GF-D8 (cell line): Measurements from ENCODE around the gene ARHGEF28.

Experiments used
- DNase-seq: peaks from one replicate; lab custom pipeline; 2025; lab: John Stamatoyannopoulos, UW

The ARHGEF28 gene

DNA sequence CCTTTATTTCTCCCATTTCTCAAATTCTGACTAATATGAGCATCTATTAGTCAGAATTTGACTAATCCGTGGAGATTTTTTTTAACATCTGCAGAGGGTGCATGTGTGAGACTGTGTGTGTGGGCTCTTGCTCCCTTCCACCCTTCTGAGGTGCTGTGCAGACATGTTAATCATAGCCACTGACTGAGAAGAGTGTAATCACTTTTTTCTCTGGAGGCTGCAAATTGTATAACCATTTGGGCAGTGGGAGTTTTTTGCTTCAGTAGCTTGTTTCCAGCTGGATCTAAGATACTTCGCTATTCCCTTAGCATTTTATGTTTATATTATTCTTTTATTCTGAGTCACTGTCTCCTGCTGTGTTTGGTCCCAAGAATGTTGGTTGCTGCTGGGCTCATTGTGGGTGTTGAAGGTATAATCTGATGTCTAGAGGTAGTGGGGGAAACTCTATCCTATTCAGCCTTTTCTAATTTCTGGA, 66.2 kb downstream of the ARHGEF28 start:
- no peak for DNase-seq

DNA sequence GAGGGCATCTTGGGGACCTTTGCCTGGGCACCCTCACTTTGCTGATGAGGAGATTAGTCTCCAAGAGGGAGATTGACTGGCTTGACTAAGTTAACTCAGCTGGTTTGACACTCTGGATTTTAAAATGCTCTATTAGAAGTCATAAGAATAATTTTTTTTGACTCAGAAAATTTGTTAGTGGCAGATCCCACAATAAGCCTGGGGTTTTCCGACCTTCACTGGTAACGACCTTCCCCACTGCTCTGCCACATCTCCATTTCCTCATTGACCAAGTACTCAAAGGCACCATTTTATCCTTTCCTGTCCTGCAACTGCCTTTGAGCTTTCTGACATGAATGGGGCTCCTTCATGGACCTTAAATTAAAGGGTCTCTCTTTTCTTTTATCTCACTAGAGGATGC, 67.0 kb downstream of the ARHGEF28 start:
- DNase-seq: no peak

DNA sequence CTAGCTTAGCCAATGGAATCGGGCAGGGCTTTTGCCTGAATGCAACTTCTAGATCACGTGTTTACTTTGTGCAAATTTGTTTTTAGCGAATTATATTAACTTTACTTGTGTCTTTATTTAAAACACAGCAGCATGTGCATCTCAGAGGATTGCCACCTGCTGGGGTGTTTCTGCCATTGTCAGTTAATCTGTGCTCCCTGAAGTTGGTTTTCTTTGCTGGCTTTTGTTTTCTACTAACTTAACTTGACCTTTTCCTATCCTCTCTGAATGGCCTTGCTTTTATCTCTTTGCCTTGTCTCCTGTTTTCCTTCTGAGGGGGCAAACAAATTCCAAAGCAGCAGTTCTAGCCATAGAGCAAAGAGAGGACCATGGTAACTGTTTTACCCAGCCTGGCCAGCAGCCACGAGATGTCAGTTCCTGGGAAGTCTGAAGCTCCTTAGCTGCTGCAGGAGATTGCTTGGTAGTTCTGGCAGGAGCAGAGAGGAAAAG, 67.6 kb downstream of the ARHGEF28 start:
- DNase-seq: no peak

DNA sequence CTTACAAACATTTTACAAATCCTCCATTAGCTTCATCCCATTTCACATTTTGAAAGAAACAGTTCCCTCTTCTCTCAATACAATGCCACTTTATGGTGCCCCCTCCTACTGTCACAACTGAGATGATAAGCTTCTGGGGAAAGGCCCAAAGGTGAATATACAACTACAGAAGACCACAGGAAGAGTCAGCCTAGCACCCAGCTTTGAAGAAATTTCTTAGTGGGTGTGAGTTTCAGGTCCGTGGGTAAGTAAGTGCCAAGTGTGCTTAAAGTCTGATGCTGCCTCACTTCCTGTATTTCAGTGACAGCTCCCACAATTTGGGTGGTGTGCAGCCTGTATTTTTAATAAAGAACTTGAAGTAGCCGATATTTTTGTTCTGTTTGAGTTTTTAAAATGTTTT, 68.1 kb downstream of the ARHGEF28 start:
- no peak for DNase-seq

DNA sequence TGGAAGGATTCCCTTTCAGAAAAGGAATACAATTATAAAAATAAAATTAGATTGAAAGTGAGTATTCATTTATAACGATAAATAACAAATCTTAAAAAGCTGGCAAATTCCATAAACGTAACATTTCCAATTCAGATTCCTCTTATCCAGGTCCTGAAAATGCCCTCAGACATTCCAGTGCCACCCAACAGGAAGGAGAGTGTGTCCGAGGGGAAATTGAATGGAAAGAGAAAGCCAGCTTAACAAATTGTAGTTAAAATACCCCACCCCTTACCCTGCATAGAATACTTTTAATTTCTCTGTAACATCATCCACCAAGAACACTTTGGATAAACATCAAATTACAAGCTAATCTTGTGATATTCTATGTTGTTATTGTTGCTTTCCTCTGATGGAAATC, 72.0 kb downstream of the ARHGEF28 start:
- no peak for DNase-seq

DNA sequence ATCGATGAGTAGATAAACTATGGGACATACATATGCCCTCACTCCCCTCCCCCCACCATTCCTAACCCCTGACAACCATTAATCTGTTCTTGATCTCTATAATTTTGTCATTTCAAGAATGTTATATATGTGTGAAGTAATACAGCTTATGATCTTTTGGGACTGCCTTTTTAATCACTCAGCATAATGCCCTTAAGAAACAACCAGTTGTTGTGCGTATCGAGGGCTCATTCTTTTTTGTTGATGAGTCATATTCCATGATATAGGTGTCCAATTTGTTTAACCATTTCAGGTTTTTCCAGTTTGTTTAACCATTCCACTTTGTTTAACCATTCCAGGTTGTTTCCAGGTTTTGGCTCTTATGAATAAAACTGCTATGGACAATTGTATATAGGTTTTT, 75.6 kb downstream of the ARHGEF28 start:
- DNase-seq: no peak

DNA sequence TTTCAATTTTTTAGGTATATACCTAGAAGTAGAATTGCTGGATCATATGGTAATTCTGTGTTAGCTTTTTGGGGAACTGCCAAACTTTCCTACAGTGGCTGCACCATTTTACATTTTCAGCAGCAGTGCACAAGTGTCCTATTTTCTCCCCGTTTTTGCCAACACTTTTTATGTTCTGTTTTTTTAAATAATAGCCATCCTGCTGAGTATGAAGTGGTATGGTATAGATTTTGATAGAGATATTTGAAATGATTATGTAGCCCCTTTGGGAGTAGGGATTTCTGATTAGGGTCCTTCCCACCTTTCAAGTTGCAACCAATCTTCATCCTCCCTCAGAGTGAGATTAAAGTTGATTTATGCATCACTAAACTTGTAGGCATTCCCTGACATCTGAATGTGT, 76.5 kb downstream of the ARHGEF28 start:
- DNase-seq: no peak

DNA sequence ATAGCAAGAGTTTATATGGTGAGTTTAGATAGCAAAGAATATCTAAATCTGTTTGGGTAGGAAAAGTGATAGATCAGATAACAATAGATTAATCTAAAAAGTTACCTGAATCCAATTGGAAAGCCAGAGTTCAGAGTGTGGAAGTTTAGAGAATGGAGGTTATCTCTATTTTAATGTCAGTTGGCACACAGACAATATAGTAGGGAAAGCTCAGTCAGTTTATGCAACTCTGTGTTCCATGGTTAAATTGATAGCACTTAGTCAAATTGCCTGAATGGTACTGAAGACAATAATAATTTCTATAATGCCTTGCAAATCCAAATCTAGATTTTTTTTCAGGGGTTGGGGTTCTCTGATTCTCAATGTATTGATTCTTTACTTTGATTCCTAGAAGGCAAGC, 77.0 kb downstream of the ARHGEF28 start:
- DNase-seq: no peak

DNA sequence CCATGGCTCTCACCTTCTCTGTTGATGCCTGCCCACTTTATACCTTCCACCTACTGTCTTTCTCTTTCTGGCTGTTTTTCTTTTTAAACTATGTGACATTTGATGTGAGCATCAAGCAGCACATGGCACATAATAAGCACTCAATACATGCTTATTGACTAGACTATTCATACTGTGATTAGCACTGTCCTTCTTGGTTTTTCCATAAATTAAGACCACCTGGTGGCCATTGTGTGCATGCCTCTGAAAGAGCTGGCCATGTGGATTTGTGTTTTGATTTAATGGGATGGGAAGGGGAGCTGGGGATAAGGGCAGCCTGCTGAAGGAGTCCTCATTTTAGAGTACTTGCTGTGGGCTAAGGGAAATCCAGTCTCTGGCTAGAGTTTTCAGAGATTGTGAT, 79.4 kb downstream of the ARHGEF28 start:
- no peak for DNase-seq

DNA sequence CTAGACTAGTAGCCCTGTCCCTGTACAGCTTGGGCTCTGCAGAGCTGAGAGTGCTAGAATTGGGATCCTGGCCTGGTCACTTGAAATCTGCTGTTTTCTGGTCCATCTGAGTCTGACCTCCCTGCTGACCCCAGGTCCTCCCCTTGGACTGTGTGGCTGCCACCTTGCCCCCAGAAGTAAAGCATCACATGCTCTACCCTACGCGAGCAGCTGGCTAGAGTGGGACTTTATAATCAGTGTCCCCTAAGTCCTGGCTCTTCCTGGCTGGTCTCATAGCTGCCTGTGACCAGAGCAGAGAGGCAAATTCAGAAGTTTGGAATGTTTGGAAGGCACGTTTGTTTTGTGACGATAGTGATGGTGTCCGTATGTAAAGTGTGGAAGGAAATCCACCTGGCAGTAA, 81.0 kb downstream of the ARHGEF28 start:
- DNase-seq: no peak

DNA sequence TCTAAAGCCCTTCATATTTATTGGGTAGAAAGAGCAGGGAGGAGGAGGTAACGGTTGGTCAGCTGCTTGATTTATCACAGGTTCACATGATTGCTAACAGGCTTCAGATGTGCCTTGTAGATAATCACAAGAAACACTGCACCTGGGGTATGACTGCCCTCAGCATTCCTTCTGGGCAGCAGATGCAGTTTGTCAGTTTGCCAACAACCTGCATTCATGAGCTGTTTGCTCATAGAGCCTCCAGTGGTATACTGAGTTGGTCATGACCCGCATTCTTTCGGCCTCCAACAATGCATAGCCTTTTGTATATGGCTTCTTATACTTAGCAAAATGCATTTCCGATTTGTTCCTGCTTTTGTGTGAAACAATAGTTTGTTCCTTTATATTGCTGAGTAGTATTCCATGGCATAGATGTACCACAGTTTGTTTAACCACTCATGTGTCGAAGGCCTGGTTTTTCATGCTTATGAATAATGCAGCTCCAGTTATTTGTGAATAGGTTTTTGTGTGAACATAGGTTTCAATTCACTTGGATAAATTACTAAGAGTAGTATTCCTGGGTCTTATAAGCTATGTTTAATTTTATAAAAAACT, 83.6 kb downstream of the ARHGEF28 start:
- DNase-seq: no peak

DNA sequence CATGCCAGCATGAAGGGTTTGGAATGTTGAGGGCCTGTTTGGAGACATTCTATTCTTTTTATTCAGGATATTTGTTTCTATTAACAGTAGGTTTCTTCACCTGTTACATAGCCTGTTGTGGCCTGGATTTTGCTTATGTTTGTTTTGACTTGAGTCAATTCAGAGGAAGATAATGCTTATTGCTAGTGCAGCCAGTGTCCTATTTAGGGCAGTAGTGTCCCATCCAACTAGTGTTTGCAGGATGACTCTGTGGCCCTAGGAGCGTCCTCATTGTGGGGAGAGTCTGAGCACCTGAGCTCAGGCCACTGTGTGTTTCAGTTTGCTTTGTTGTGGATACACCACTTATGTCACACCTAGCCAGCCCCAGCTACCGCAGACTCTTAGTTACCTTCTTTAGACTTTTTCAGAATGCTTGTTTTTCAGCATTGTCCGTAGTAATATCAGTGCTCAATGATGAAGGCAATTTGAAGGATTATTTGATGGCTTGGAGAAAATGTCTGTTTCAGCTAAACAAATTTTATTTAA, 90.3 kb downstream of the ARHGEF28 start:
- no peak for DNase-seq

DNA sequence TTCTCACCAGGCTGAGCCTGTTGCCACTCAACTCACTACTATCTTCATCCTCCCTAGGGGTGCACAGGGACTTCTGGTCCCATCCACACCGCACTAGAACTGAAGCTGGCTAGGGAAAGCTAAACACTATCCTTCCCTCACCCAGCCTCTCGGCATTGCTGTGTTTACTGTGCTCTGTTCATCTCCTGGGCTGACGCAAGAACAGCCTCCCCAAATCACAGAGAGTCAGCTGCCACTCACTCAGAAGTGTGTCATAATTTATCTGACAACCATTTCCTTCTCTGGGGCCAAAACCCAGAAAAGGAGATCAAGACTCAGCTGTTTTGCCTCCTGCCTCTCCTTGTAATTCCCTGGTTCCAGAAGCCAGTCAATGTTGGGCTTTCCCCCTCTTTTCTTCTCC, 92.8 kb downstream of the ARHGEF28 start:
- no peak for DNase-seq

DNA sequence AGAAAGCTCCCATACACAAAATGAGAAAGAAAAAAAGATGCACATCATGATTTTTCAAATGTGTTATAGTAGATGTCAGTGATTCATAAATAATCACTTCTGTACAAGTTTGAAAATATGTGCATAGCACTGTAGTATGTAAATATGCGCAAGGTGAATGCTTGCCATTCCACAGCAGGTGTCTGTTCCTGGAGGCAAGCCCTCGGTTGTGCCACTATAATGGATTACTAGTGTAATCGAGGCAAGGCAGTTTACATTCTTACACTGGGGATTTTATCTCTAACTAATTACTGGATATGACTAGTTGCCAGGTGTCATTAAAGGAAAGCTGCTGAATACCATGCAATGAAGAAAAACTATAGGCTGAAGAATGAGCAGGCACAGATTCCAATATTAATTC, 93.6 kb downstream of the ARHGEF28 start:
- DNase-seq: no peak

DNA sequence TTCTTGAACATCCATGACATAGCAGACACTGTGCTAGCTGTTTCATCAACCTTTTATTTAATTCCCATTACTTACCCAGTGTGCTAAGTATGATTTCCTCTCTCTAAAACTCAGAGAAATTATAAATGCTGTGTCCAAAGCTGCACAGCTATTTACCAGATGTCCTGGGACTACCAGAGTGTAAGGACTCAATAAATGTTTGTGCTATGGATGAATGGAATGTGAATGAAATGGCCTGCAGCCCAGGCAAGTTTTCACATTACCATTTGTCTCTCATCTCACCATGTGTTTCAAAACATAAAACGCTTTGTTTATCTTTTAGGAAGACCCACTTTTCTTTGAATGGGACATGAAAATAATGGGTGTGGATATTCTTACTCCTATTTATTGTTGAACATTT, 96.2 kb downstream of the ARHGEF28 start:
- no peak for DNase-seq

DNA sequence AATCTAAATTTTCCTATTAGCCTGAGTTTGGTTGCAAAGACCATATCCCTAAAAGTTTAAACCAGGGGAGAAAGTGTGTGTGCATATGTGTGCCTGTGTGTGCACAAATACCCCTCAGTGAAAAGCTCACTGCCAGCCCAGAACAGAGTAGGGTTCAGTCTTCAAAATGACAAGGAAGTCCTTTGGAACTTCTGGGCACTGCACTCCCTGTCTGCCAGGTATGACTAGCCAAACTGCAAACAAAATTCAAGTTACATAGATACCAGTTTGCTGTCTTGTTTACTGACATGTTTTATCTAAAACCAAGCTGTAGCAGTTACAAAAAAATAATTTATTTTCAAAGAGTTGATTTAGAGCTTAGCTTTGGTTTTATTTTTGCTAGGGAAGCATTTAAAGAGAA, 100.1 kb downstream of the ARHGEF28 start:
- no peak for DNase-seq

DNA sequence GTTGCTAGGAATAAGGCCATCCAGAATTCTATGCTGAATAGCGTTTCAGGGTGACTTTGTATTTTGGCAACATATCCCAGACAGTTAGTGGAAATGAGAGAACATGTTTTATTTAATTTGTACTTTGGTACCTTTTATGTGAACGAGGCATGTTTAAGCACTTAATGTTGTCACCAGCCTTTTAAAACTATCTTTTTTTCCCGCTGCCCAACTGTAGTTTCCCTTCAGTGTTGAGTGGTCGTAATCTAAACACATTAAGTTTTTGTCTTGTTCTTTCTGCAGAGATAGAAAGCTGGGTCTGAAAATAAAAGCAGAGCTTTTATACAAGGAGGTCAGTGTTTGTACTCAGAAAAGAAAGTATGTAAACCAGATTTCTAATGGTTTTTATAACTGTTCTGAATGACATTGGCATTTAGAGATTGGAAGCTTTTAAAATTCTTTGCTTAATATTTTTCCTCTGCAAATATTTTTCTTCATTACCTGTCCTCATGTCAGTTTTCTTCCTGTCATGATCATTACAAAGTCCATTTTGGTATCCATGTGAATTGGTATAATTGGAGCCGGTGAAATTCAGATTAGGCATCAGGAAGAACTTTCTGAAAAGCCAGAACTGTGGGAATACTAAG, 100.7 kb downstream of the ARHGEF28 start:
- no peak for DNase-seq

DNA sequence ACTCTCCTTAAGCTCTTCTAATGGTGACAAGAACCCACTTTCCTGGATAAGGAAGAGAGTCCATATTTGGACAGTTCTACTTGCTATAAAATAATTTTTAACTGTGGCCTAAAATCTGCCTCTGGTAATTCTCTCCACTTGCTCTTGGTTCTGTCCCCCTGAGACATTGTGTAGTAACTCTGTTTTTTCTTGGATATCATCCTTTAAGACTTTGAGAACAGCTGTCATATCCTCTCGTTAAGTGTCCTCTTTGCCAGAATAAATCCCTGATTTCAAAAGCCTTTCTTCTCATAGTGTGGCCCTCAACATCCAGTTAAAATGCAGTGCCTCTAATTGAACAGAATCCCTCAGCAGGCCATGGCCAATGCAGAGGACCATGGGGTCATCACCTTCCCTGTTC, 101.5 kb downstream of the ARHGEF28 start:
- no peak for DNase-seq

DNA sequence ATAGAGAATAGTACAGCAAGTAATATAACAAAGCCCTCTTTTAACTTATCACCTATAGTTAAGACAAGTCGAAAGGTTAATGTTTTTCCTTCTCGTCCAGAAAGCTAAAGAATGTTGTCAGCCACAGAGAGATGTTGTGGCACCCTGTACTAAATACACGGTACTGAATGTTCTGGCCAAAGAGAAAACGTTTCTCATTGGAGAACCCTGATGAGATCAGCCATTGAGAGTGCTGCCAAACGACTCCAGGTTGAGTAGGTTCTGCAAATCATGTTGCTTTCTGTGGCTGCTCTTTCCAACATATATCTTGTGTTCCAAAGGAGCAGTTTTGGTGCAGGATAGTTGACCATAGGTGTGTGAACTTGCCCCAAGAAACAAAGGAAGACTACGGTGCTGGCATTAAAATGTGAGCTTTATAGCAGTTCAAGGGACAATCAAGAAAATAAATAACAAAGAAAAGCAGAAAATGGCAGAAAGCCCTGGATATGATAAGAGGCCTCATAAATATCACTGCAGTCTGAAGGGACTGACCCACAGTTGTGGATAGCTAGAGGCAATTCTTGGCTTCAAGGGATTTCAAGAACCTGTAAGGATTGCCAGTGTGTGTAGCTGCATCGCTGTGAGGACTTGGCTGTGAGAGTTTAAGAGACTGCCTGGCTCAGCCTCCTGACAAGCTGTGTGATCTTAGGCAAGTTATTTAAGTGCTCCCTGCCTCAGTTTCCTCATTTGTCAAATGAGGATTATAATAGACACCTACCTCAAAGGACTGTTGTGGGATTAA, 102.7 kb downstream of the ARHGEF28 start:
- no peak for DNase-seq

DNA sequence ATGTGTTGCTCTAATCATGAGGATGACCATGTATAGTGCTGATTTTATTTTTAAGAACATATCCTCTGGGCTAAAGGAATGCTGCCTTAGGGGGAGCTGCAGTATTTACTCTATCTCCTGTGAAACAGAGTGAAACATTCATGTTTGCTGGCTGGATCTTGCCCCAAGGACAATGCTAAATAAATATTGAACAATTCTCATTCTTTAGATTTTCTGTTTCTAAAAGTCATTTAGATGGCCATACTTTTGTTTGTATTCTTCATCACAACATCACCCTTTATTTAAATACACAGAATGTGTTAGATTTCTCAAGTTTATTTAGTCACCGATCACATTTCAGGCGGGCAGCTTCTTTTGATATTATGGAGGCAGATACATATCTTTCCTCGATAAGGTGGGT, 103.3 kb downstream of the ARHGEF28 start:
- no peak for DNase-seq

DNA sequence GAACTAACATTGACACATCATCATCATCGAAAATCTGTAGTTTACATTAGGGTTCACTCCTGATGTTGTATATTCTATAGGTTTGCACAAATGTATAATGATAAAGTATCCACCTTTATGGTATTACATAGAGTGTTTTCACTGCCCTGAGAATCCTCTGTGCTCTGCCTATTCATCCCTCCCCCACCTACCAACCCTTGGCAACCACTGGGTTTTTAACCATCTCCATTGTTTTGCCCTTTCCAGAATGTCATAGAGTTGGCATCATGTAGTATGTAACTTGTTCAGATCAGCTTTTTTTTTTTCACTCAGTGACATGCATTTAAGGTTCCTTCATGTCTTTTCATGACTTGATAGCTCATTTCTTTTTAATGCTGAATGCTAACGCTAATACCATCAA, 106.0 kb downstream of the ARHGEF28 start:
- no peak for DNase-seq

DNA sequence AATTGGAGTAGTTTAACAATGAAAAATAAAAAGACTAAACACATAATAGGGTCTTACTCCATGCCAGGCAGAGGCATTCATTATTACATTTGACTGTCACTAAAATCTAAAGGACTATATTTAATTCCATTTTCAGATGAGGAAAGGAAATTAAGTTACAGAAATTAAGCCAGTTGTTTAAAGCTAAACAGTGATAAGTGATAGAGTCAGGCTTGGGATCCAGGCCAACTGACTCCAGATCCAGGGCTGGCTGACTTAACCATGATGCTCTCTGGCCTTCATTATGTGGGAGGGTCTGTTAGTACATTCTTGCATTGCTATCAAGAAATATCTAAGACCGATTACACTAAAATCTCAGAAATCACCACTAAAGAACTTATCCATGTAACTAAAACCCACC, 107.2 kb downstream of the ARHGEF28 start:
- DNase-seq: no peak
